Ovary (tissue), 9 donors: ENCODE results near the gene FGFR4. TPM values are rescaled to one million over a fixed set of nuclear protein-coding genes. Genes with fewer than 3 reads are reported as not detected.

Experiments
- DNase-seq, 5 donors: peaks; one replicate each; pipeline ENCODE4 v3.0.0-alpha.2; 2019 to 2020
- H3K27ac ChIP-seq, 2 donors: fragments of 200-600 bp; one replicate each; pipeline versions ENCODE4 v1.5.1 to v1.8.0; 2019 to 2022
- H3K27me3 ChIP-seq: fragments of 200-600 bp; one replicate; pipeline ENCODE4 v1.8.0; 2022
- H3K36me3 ChIP-seq: fragments of 200-600 bp; sonication (generic); one replicate; pipeline ENCODE4 v1.5.1; 2019
- H3K4me1 ChIP-seq: one replicate; pipeline ENCODE4 v1.8.1; 2013; ENCODE audit warnings: mild to moderate bottlenecking, moderate library complexity; ENCODE audit not compliant: insufficient read depth
- H3K4me3 ChIP-seq: fragments of 200-600 bp; sonication (generic); one replicate; pipeline ENCODE4 v1.5.1; 2017
- H3K9me3 ChIP-seq, 2 donors: fragments of 200-600 bp in 1 of 2; sonication (generic) in 1 of 2; one replicate each; pipeline versions ENCODE4 v1.5.1 to v1.8.1; 2013 to 2019; ENCODE audit warnings: mild to moderate bottlenecking in 1 of 2, moderate library complexity in 1 of 2
- CTCF ChIP-seq, 3 donors: fragments of 450-650 bp in 2 of 3; fragments of 200-600 bp in 1 of 3; IDR thresholded peaks; one replicate each; pipeline versions ENCODE4 v1.5.1 to v1.8.0; 2016 to 2022; ENCODE audit warnings: antibody characterized with exemption in 3 of 3, mild to moderate bottlenecking in 1 of 3
- EP300 ChIP-seq: sonication (generic); formaldehyde crosslinking; IDR thresholded peaks from one replicate; pipeline ENCODE4 v1.6.1; 2017; ENCODE audit warnings: antibody characterized with exemption
- POLR2A ChIP-seq: fragments of 450-650 bp; IDR thresholded peaks from one replicate; pipeline ENCODE4 v1.6.1; 2017; ENCODE audit warnings: antibody characterized with exemption, mild to moderate bottlenecking, moderate library complexity
- WGBS, 3 donors: extraction: QIAGEN DNeasy Blood & Tissue Kit in 1 of 3; methylation state at CpG; one replicate each; pipeline versions ENCODE4 v1.1.5 to v1.1.7; 2013 to 2017; 5-methylcytosine and 5-hydroxymethylcytosine counted together
- intact Hi-C, 4 donors: fragments of 100-400 bp; cut with DNase I; formaldehyde crosslinking; loops; one replicate each; pipeline versions ENCODE4 v1.11.0 to v1.15.1; 2022 to 2023
- polyA plus RNA-seq, 2 donors: library from polyadenylated mRNA; stranded (reverse); fragments of 200-250 nt in 1 of 2; fragments of 350-450 nt in 1 of 2; fragmentation: Illumina TruSeq in 1 of 2; extraction: RNeasy Lipid Tissue Mini Kit (QIAGEN cat#74804) in 1 of 2; gene quantifications; one replicate each; pipeline ENCODE4 v1.2.3, GENCODE V29; 2013 to 2014
- total RNA-seq, 7 donors: library from RNA; depleted of rRNA in 2 of 7; stranded (reverse); fragments of >200 nt in 2 of 7; fragmentation: NEBNext Ultra II Directional in 3 of 7; extraction: Animal tissue kit (Norgen Biotek cat#: 25700) in 3 of 7; gene quantifications; one replicate each; pipeline versions ENCODE4 v1.1.0 to v1.2.4, GENCODE V29; 2016 to 2023
- donor health status: DM: no; HTN: no; CAD: no; lungs with moderate emphysema.
- donor health status: DM: no; HTN: no; CAD: no.
- donor health status: Bipolar disorder and iron deficiency.
- donor health status: DM: yes; HTN: yes; CAD: no.
- donor health status: DM: no; HTN: no; CAD: no.
- donor health status: DM: yes; HTN: yes; CAD: no.

The FGFR4 gene
- total and polyA plus RNA-seq, 9 donors: 2.7 to 90.3 (median 25.6) TPM

GRCh38 chr5:177133853-177134696, 47.4 kb downstream of the FGFR4 start:
- no peak for TF ChIP-seq POLR2A
- TF ChIP-seq CTCF (IDR thresholded peaks at IDR 0.05): no peak
- TF ChIP-seq EP300: no peak
- intact Hi-C loops: loop anchor here in 1 of 4 donors (5.0 kb wide), 1 partner anchor 1472 kb away; no protein-coding TSS in a partner anchor
- H3K36me3 ChIP-seq: no peaks in the 10 kb centered on the region
- peak overlapping the region; percentile 99 for H3K27ac ChIP-seq
- peak overlapping the region; percentile 78 for H3K4me3 ChIP-seq
- no peaks in the 10 kb centered on the region for H3K9me3 ChIP-seq
- peak; percentile 40 to 67 (median 52) for DNase-seq
- H3K27me3 ChIP-seq: no peaks in the 10 kb centered on the region
- peaks cover 15% of the 10 kb centered on the region for H3K4me1 ChIP-seq
- WGBS, 3 donors: 0 to 1% (median 0%) methylated on average over 34 to 83 of the region's 83 CpGs

- Histone ChIP-seq H3K27me3 (no peaks in the 10 kb centered on the region), H3K36me3 (no peaks in the 10 kb centered on the region), H3K4me1 (peaks cover 17% of the 10 kb centered on the region), H3K4me3 (peak overlapping the region; percentile 78), H3K27ac (peak overlapping the region; percentile 99), H3K9me3 (no peaks in the 10 kb centered on the region)
- intact Hi-C loops: loop anchor here in 1 of 4 donors (5.0 kb wide), 1 partner anchor 1472 kb away; no protein-coding TSS in a partner anchor
- WGBS, 3 donors: 8 to 10% (median 9%) methylated on average over 13 of the region's 13 CpGs
- DNase-seq: no peak
- no peak for TF ChIP-seq POLR2A
- TF ChIP-seq EP300: no peak
- no peak for TF ChIP-seq CTCF (IDR thresholded peaks at IDR 0.05)
Measured at GRCh38 chr5:177134697-177135225, 48.0 kb downstream of the FGFR4 start.

GRCh38 chr5:177140312-177140711, 53.6 kb downstream of the FGFR4 start:
- no peak for DNase-seq
- H3K27me3 ChIP-seq: no peaks in the 10 kb centered on the region
- intact Hi-C loops: no loop called here
- H3K9me3 ChIP-seq: no peaks in the 10 kb centered on the region
- WGBS, 3 donors: 84 to 93% (median 87%) methylated on average over 2 of the region's 2 CpGs
- H3K4me1 ChIP-seq: peaks cover 10% of the 10 kb centered on the region
- no peaks in the 10 kb centered on the region for H3K36me3 ChIP-seq
- H3K27ac ChIP-seq: no peak overlapping the region
- no peak overlapping the region for H3K4me3 ChIP-seq
- no peak for TF ChIP-seq CTCF (IDR thresholded peaks at IDR 0.05)
- TF ChIP-seq EP300: no peak
- no peak for TF ChIP-seq POLR2A

- DNase-seq: no peak
- H3K27me3 ChIP-seq: no peaks in the 10 kb centered on the region
- intact Hi-C loops: no loop called here
- peaks cover 4% of the 10 kb centered on the region for H3K4me1 ChIP-seq
- TF ChIP-seq POLR2A (no peak), CTCF (IDR thresholded peaks at IDR 0.05) (no peak), EP300 (no peak)
- H3K9me3 ChIP-seq: no peaks in the 10 kb centered on the region
- 81 to 88% (median 85%) methylated on average over 3 of the region's 3 CpGs for WGBS, 3 donors
- no peak overlapping the region for H3K4me3 ChIP-seq
- H3K36me3 ChIP-seq: no peaks in the 10 kb centered on the region
- no peak overlapping the region for H3K27ac ChIP-seq
Measured at GRCh38 chr5:177141496-177141895, 54.8 kb downstream of the FGFR4 start.
